HL-60 (cell line): ENCODE results near the gene CYP27B1.
A peak's percentile ranks its signal among the peaks of the same experiment; 100 is the strongest.

Source experiments
- DNase-seq, 2 experiments: peaks; one replicate each; pipeline ENCODE4 v3.0.0-alpha.2; 2010 to 2020; ENCODE audit warnings: low read depth in 1 of 2, low spot score in 1 of 2
- H3K27ac ChIP-seq: fragments of 250-450 bp; sonication (Bioruptor Pico); replicated peaks from 2 replicates; pipeline ENCODE4 v1.5.1; 2020; ENCODE audit warnings: mild to moderate bottlenecking, moderate library complexity
- H3K27me3 ChIP-seq: fragments of 250-450 bp; sonication (Bioruptor Pico); 2 replicates; pipeline ENCODE4 v1.5.1; 2021; ENCODE audit warnings: mild to moderate bottlenecking, moderate library complexity; ENCODE audit not compliant: insufficient read depth, poor library complexity, severe bottlenecking
- H3K4me3 ChIP-seq: replicated peaks from 2 replicates; pipeline ENCODE4 v1.5.1; 2011; ENCODE audit warnings: mild to moderate bottlenecking, control low read depth, low read length; ENCODE audit not compliant: insufficient read depth
- CTCF ChIP-seq: IDR thresholded peaks from one replicate; pipeline ENCODE4 v1.5.1; 2011; ENCODE audit warnings: low read length, control low read depth, inconsistent platforms; ENCODE audit not compliant: insufficient read depth
- GABPA ChIP-seq: IDR thresholded peaks from 2 replicates; pipeline ENCODE4 v1.6.1; 2012; ENCODE audit warnings: low read depth
- POLR2AphosphoS5 ChIP-seq: IDR thresholded peaks from 2 replicates; pipeline ENCODE4 v1.6.1; 2012; ENCODE audit warnings: low read depth
- SPI1 ChIP-seq: IDR thresholded peaks from 2 replicates; pipeline ENCODE4 v1.6.1; 2012; ENCODE audit warnings: low read depth, mild to moderate bottlenecking, borderline replicate concordance
- TF ChIP-seq, protein P1 (sequence below): IDR thresholded peaks from 2 replicates; pipeline ENCODE4 v1.6.1; 2012; ENCODE audit warnings: low read depth; ENCODE audit not compliant: insufficient replicate concordance

CYP27B1 gene

GRCh38 chr12:57740656-57741412, 26.0 kb downstream of the CYP27B1 start:
- peak; percentile 32; the same call in 1 of the 2 replicates for TF ChIP-seq SPI1
- TF ChIP-seq GABPA = no peak
- DNase-seq = peak; percentile 78 to 84
- H3K4me3 ChIP-seq = peak overlapping the region; percentile 59
- no peak overlapping the region; the same call in 1 of the 2 replicates for H3K27ac ChIP-seq
- H3K27me3 ChIP-seq = no peaks in the 10 kb centered on the region

DNA sequence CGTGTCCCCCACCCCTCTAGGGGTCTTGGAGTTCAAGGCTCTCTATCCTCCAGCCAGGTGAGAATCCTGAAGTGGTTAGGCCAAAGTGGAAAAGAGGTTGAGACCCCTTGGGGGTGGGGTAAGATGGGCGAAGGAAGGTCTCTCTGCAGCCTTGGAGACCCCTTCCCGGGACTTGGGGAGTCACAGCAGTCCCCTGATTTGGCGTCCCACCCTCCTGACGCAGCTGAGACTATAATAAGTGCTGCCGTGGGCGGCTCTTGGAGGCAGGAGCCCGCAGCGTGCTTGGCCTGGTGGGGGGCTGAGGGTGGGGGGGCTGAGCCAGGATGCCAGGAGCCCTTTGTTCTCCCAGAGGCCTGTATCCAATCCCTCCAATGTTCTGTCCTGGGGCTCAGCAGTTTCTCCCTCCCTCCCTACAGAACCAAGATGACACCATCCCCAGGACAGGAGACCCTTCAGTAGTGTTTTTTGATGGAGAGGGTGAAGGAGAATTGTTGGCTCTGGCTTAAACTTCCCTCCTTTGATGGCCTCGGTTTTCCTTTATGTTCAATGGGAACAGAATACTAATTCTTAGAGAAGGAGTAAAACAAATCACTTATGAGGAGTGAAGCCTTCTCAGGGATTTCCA, 26.9 kb downstream of the CYP27B1 start:
- Histone ChIP-seq H3K27me3 (no peaks in the 10 kb centered on the region), H3K27ac (no peak overlapping the region), H3K4me3 (no peak overlapping the region)
- DNase-seq = no peak
- TF ChIP-seq GABPA (no peak), SPI1 (no peak), CTCF (no peak), POLR2AphosphoS5 (no peak)
- TF ChIP-seq, protein P1, sequence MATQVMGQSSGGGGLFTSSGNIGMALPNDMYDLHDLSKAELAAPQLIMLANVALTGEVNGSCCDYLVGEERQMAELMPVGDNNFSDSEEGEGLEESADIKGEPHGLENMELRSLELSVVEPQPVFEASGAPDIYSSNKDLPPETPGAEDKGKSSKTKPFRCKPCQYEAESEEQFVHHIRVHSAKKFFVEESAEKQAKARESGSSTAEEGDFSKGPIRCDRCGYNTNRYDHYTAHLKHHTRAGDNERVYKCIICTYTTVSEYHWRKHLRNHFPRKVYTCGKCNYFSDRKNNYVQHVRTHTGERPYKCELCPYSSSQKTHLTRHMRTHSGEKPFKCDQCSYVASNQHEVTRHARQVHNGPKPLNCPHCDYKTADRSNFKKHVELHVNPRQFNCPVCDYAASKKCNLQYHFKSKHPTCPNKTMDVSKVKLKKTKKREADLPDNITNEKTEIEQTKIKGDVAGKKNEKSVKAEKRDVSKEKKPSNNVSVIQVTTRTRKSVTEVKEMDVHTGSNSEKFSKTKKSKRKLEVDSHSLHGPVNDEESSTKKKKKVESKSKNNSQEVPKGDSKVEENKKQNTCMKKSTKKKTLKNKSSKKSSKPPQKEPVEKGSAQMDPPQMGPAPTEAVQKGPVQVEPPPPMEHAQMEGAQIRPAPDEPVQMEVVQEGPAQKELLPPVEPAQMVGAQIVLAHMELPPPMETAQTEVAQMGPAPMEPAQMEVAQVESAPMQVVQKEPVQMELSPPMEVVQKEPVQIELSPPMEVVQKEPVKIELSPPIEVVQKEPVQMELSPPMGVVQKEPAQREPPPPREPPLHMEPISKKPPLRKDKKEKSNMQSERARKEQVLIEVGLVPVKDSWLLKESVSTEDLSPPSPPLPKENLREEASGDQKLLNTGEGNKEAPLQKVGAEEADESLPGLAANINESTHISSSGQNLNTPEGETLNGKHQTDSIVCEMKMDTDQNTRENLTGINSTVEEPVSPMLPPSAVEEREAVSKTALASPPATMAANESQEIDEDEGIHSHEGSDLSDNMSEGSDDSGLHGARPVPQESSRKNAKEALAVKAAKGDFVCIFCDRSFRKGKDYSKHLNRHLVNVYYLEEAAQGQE = no peak

DNA sequence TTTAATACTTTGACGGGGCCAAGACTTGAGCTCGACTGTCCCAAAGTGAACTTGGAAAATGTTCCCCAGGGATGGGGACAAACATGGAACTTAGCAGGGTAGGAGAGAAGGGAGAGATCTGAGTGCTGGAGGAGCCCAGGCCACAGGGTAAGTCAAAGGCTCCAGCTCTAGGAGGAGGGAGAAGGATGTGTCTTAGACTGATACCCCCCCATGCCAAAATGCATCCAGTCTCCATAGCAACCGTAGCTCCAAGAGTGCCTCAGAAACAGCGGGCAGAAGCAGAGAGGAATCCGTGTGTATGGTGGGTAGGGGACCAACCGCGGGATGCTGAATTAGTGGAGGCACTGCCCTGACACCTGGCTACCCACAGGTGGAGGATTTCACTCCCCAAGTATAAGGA, 27.5 kb downstream of the CYP27B1 start:
- DNase-seq = no peak
- TF ChIP-seq SPI1 (no peak), CTCF (no peak), GABPA (no peak), POLR2AphosphoS5 (no peak)
- TF ChIP-seq, protein P1 = no peak
- H3K27me3 ChIP-seq = no peaks in the 10 kb centered on the region
- H3K27ac ChIP-seq = no peak overlapping the region
- no peak overlapping the region for H3K4me3 ChIP-seq

DNA sequence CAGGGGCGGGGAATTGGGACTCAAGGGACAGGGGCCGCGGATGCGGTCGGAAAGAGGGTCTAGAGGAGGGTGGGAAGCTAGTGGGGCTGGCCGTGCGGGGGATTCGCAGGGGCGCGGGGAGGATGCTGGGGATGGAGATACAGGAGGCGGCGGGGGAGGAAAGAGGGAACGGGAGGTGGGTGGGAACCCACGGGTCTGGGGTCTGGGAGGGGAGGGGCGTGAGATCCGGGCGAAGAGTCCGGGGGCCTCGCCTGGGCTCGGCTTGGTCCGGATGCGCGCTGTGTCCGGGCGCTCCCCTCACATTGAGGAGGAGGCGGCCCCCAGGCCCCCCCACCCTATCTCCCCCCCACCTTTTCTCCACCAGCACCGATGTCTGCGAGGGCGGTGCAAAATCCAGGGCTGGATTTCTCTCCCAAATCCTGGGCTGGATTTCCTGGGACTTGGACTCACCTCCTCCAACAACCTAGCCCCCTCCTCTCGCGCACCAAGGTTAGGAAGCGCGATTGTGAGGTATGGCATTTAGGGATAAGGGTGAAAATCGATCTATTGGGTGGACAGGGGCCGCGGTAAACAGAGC, 28.1 kb downstream of the CYP27B1 start, which contains the start of gene AGAP2:
AGAP2 (minus strand) TSS at position 82 of the 577 bp plus-strand sequence. CDS start 496 bp downstream, outside the sequence.
- H3K4me3 ChIP-seq = no peak within 1 kb of the TSS
- no peak within 1 kb of the TSS for H3K27ac ChIP-seq
- TF ChIP-seq CTCF (no peak), POLR2AphosphoS5 (no peak), SPI1 (no peak), GABPA (no peak)
- TF ChIP-seq, protein P1 = no peak
- no peaks in the 10 kb centered on the region for H3K27me3 ChIP-seq
- no peak for DNase-seq
